Fibroblast of lung (primary cell): Measurements from ENCODE around the gene STRBP. TPM values are rescaled to one million over a fixed set of nuclear protein-coding genes. Genes with fewer than 3 reads are reported as not detected.

Source experiments
- DNase-seq, 2 donors: peaks; one replicate each; pipeline versions ENCODE4 v3.0.0 to v3.0.0-alpha.2; 2010; ENCODE audit warnings: low read depth in 2 of 2
- H2AFZ ChIP-seq: 2 replicates; pipeline ENCODE4 v1.5.1; 2012; ENCODE audit warnings: low read length, control low read depth, inconsistent platforms
- H3K27ac ChIP-seq: 2 replicates; pipeline ENCODE4 v1.5.1; 2011; ENCODE audit warnings: low read length, control low read depth; ENCODE audit not compliant: insufficient read depth
- H3K27me3 ChIP-seq: 2 replicates; pipeline ENCODE4 v1.5.1; 2011; ENCODE audit warnings: mild to moderate bottlenecking, low read length; ENCODE audit not compliant: control insufficient read depth, insufficient read depth
- H3K36me3 ChIP-seq: 2 replicates; pipeline ENCODE4 v1.5.1; 2011; ENCODE audit warnings: low read length; ENCODE audit not compliant: control insufficient read depth, insufficient read depth
- H3K4me1 ChIP-seq: 2 replicates; pipeline ENCODE4 v1.5.1; 2011; ENCODE audit warnings: low read length; ENCODE audit not compliant: control insufficient read depth, insufficient read depth; ENCODE audit errors: extremely low read depth
- H3K4me2 ChIP-seq: 2 replicates; pipeline ENCODE4 v1.5.1; 2011; ENCODE audit warnings: low read length, control low read depth; ENCODE audit not compliant: insufficient read depth; ENCODE audit errors: extremely low read depth
- H3K4me3 ChIP-seq, 4 experiments: fragments of 200-600 bp in 1 of 4; sonication (generic) in 1 of 4; replicated peaks in 1 of 4; 2 replicates each; pipeline ENCODE4 v1.5.1; 2011 to 2016; ENCODE audit warnings: low read length in 4 of 4, low read depth in 3 of 4, mild to moderate bottlenecking in 3 of 4, control low read depth in 2 of 4, inconsistent platforms in 1 of 4, mixed read lengths in 1 of 4; ENCODE audit not compliant: insufficient read depth in 1 of 4; ENCODE audit errors: control extremely low read depth in 1 of 4
- H3K79me2 ChIP-seq: 2 replicates; pipeline ENCODE4 v1.5.1; 2012; ENCODE audit warnings: mild to moderate bottlenecking, low read length, inconsistent platforms; ENCODE audit not compliant: control insufficient read depth, insufficient read depth
- H3K9ac ChIP-seq: 2 replicates; pipeline ENCODE4 v1.5.1; 2011; ENCODE audit warnings: mild to moderate bottlenecking, low read length, control low read depth; ENCODE audit not compliant: insufficient read depth
- H3K9me3 ChIP-seq: 2 replicates; pipeline ENCODE4 v1.5.1; 2012; ENCODE audit warnings: low read depth, low read length; ENCODE audit not compliant: control insufficient read depth, insufficient read depth
- H4K20me1 ChIP-seq: 2 replicates; pipeline ENCODE4 v1.5.1; 2011; ENCODE audit warnings: low read length; ENCODE audit not compliant: control insufficient read depth, insufficient read depth; ENCODE audit errors: extremely low read depth
- EZH2 ChIP-seq: IDR thresholded peaks from 2 replicates; pipeline ENCODE4 v1.5.1; 2012; ENCODE audit warnings: low read length, control low read depth, mild to moderate bottlenecking; ENCODE audit errors: missing control alignments
- polyA plus RNA-seq, 2 donors: library from polyadenylated mRNA; depleted of rRNA in 1 of 2; stranded (reverse) in 1 of 2; unstranded in 1 of 2; fragments of >200 nt; gene quantifications; 2 replicates each; pipeline ENCODE4 v1.2.1, GENCODE V29; 2011 to 2012; ENCODE audit warnings: missing spikeins in 1 of 2
- total RNA-seq: library from RNA; depleted of rRNA; stranded (reverse); fragments of >200 nt; gene quantifications from 2 replicates; pipeline ENCODE4 v1.2.1, GENCODE V29; 2014
- TF ChIP-seq, protein P1 (sequence below), 2 donors: IDR thresholded peaks in 1 of 2; conservative IDR thresholded peaks in 1 of 2; 1 replicate in 1 of 2; 2 replicates in 1 of 2; pipeline ENCODE4 v1.5.1; 2011 to 2012; ENCODE audit warnings: low read length in 2 of 2, control low read depth in 1 of 2, inconsistent platforms in 1 of 2, low read depth in 1 of 2, mild to moderate bottlenecking in 1 of 2

Gene STRBP
- total and polyA plus RNA-seq, 2 donors (not counting 1 experiment from before 2014, with no cell fraction given), result 3.3 to 5.9 TPM

DNA sequence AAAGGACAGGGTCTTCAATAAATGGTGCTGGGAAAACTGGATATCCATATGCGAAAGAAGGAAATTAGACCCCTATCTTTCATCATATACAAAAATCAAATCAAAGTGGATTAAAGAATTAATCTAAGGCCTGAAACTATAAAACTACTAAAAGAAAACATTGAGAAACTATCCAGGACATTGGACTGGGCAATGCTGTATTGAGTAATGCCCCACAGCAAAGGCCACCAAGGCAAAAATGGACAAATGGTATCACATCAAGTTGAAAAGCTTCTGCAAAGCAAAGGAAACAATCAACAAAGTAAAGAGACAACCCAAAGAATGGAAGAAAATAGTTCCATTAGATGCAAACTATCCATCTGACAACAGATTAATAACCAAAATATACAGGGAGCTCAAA is 72.3 kb downstream of the STRBP start:
- no peak for DNase-seq
- no peaks in the 10 kb centered on the region for H3K79me2 ChIP-seq
- TF ChIP-seq, protein P1, sequence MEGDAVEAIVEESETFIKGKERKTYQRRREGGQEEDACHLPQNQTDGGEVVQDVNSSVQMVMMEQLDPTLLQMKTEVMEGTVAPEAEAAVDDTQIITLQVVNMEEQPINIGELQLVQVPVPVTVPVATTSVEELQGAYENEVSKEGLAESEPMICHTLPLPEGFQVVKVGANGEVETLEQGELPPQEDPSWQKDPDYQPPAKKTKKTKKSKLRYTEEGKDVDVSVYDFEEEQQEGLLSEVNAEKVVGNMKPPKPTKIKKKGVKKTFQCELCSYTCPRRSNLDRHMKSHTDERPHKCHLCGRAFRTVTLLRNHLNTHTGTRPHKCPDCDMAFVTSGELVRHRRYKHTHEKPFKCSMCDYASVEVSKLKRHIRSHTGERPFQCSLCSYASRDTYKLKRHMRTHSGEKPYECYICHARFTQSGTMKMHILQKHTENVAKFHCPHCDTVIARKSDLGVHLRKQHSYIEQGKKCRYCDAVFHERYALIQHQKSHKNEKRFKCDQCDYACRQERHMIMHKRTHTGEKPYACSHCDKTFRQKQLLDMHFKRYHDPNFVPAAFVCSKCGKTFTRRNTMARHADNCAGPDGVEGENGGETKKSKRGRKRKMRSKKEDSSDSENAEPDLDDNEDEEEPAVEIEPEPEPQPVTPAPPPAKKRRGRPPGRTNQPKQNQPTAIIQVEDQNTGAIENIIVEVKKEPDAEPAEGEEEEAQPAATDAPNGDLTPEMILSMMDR (conservative IDR thresholded peaks at IDR 0.05 in 1 of 2, IDR thresholded peaks at IDR 0.05 in 1 of 2; ENCODE audit: low read depth in 1 of 2, low read length in 2 of 2), result no peak
- TF ChIP-seq EZH2, result no peak
- H3K36me3 ChIP-seq, result no peaks in the 10 kb centered on the region
- no peak overlapping the region for H3K4me3 ChIP-seq
- H3K4me1 ChIP-seq, result no peaks in the 10 kb centered on the region
- no peak overlapping the region for H2AFZ ChIP-seq
- H3K27me3 ChIP-seq, result no peaks in the 10 kb centered on the region
- no peaks in the 10 kb centered on the region for H3K9me3 ChIP-seq
- H3K27ac ChIP-seq, result no peak overlapping the region
- H3K9ac ChIP-seq, result no peak overlapping the region
- H4K20me1 ChIP-seq, result no peaks in the 10 kb centered on the region
- H3K4me2 ChIP-seq, result no peak overlapping the region

DNA sequence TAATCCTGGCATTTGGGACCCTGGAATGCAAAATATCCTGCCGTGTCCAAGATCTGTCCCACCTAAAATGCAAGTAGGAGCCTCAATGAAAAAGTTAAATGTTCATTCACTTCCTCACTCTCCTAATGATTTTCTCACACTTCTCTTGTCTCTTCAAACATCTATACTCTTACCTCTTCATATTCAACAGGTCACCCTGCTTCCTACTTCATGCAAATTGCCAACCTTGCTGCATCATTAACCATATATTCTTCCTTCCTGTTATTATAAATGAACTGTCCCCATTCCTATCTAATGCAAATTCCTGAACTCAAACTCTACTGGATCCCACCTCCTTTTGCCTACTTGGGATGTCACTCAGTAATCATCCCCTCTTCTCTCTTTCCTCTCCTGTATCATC is 74.4 kb downstream of the STRBP start:
- H2AFZ ChIP-seq, result no peak overlapping the region
- no peak overlapping the region for H3K4me2 ChIP-seq
- no peaks in the 10 kb centered on the region for H3K36me3 ChIP-seq
- no peak overlapping the region for H3K4me3 ChIP-seq
- no peaks in the 10 kb centered on the region for H3K79me2 ChIP-seq
- DNase-seq, result no peak
- no peaks in the 10 kb centered on the region for H3K27me3 ChIP-seq
- no peaks in the 10 kb centered on the region for H3K9me3 ChIP-seq
- no peak for TF ChIP-seq EZH2
- TF ChIP-seq, protein P1 (conservative IDR thresholded peaks at IDR 0.05 in 1 of 2, IDR thresholded peaks at IDR 0.05 in 1 of 2; ENCODE audit: low read depth in 1 of 2, low read length in 2 of 2), result no peak
- no peak overlapping the region for H3K9ac ChIP-seq
- no peak overlapping the region for H3K27ac ChIP-seq
- no peaks in the 10 kb centered on the region for H3K4me1 ChIP-seq
- H4K20me1 ChIP-seq, result no peaks in the 10 kb centered on the region

DNA sequence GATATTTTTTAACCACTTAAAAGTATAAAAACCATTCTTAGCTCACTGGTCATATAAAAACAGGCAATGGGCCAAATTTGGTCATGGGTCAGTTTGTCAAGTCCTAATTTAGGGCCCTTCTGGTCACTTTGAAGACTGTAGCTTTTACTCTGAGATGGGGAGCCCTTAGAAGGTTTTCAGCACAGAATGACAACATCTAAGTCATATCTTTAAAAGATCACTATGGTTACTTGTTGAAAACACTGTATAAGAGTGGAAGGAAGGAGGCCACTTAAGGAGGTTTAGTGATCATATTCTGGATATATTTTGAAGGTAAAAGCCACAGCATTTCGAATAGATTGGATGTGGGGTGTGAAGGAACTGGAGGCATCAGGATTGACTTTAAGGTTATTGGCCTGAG is 76.7 kb downstream of the STRBP start:
- Histone ChIP-seq H3K27me3 (no peaks in the 10 kb centered on the region), H3K36me3 (no peaks in the 10 kb centered on the region), H2AFZ (no peak overlapping the region), H4K20me1 (no peaks in the 10 kb centered on the region), H3K79me2 (no peaks in the 10 kb centered on the region), H3K27ac (no peak overlapping the region), H3K9me3 (no peaks in the 10 kb centered on the region), H3K4me2 (no peak overlapping the region), H3K4me3 (no peak overlapping the region), H3K9ac (no peak overlapping the region), H3K4me1 (no peaks in the 10 kb centered on the region)
- no peak for DNase-seq
- no peak for TF ChIP-seq EZH2
- TF ChIP-seq, protein P1 (conservative IDR thresholded peaks at IDR 0.05 in 1 of 2, IDR thresholded peaks at IDR 0.05 in 1 of 2; ENCODE audit: low read depth in 1 of 2, low read length in 2 of 2), result no peak
